ENCODE measurements around the gene ARSJ.

- TF ChIP-seq CTCF (IDR thresholded peaks at IDR 0.05 in 4 of 5, conservative IDR thresholded peaks at IDR 0.05 in 1 of 5) = no peak
- TF ChIP-seq POLR2A (IDR thresholded peaks at IDR 0.05) = no peak
These were observed 19.9 kb downstream of the ARSJ start for GRCh38 chr4:113959539-113959937.
